Hepatocyte (in vitro differentiated cells): Measurements from ENCODE around the gene DEFB131B.

Source experiments
- CTCF ChIP-seq: fragments of 200-600 bp; sonication (generic); IDR thresholded peaks from 2 replicates; pipeline ENCODE4 v1.5.1; 2016; ENCODE audit warnings: antibody characterized with exemption, mild to moderate bottlenecking; ENCODE audit not compliant: poor library complexity
- EZH2 ChIP-seq: fragments of 200-600 bp; sonication (generic); IDR thresholded peaks from 2 replicates; pipeline ENCODE4 v1.6.1; 2016; ENCODE audit warnings: antibody characterized with exemption, mild to moderate bottlenecking, borderline replicate concordance
- EZH2phosphoT487 ChIP-seq: fragments of 200-600 bp; sonication (generic); IDR thresholded peaks from one replicate; pipeline ENCODE4 v1.6.1; 2018; ENCODE audit warnings: antibody characterized with exemption, mild to moderate bottlenecking, low read depth, moderate library complexity; ENCODE audit not compliant: unreplicated experiment, severe bottlenecking

- TF ChIP-seq CTCF: no peak
- TF ChIP-seq EZH2: no peak
- no peak for TF ChIP-seq EZH2phosphoT487
Observed at GRCh38 chr11:71917646-71918140, 39.4 kb downstream of the DEFB131B start.
